ENCODE results near the gene PXDN. TPM values are rescaled to one million over a fixed set of nuclear protein-coding genes. Genes with fewer than 3 reads are reported as not detected.

Gene PXDN
- total RNA-seq, 6 experiments from 2014 or later: 283 to 403 (median 323) TPM

DNA sequence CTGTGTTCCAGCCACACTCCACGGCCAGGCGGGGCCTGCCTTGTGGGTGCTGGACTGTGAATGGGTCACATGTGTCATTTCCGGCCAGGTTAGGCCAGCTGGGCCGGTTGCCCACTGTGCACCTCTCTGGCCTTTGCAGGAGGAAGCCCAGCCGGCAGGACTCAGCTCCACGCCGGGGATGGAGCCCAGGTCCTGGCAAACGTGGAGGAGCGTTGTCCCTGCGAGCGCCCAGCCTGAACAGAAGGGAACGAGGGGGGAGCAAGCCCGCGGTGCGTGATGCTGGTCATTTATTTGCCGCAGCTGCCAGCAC, 152.9 kb downstream of the PXDN start:
- no peak for DNase-seq
- peaks cover 15% of the 10 kb centered on the region for H3K27me3 Mint-ChIP-seq (ENCODE audit: insufficient read depth)
- no peak overlapping the region for H3K4me3 Mint-ChIP-seq
- no peak overlapping the region for H3K27ac Mint-ChIP-seq
- peaks cover 7% of the 10 kb centered on the region; the same call in 1 of the 2 replicates for H3K36me3 Mint-ChIP-seq (ENCODE audit: low read depth)
- TF ChIP-seq, protein P1, sequence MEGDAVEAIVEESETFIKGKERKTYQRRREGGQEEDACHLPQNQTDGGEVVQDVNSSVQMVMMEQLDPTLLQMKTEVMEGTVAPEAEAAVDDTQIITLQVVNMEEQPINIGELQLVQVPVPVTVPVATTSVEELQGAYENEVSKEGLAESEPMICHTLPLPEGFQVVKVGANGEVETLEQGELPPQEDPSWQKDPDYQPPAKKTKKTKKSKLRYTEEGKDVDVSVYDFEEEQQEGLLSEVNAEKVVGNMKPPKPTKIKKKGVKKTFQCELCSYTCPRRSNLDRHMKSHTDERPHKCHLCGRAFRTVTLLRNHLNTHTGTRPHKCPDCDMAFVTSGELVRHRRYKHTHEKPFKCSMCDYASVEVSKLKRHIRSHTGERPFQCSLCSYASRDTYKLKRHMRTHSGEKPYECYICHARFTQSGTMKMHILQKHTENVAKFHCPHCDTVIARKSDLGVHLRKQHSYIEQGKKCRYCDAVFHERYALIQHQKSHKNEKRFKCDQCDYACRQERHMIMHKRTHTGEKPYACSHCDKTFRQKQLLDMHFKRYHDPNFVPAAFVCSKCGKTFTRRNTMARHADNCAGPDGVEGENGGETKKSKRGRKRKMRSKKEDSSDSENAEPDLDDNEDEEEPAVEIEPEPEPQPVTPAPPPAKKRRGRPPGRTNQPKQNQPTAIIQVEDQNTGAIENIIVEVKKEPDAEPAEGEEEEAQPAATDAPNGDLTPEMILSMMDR (IDR thresholded peaks at IDR 0.05): no peak
- no peaks in the 10 kb centered on the region for H3K4me1 Mint-ChIP-seq (ENCODE audit: low read depth)
- no peaks in the 10 kb centered on the region; the same call in 1 of the 2 replicates for H3K9me3 Mint-ChIP-seq

DNA sequence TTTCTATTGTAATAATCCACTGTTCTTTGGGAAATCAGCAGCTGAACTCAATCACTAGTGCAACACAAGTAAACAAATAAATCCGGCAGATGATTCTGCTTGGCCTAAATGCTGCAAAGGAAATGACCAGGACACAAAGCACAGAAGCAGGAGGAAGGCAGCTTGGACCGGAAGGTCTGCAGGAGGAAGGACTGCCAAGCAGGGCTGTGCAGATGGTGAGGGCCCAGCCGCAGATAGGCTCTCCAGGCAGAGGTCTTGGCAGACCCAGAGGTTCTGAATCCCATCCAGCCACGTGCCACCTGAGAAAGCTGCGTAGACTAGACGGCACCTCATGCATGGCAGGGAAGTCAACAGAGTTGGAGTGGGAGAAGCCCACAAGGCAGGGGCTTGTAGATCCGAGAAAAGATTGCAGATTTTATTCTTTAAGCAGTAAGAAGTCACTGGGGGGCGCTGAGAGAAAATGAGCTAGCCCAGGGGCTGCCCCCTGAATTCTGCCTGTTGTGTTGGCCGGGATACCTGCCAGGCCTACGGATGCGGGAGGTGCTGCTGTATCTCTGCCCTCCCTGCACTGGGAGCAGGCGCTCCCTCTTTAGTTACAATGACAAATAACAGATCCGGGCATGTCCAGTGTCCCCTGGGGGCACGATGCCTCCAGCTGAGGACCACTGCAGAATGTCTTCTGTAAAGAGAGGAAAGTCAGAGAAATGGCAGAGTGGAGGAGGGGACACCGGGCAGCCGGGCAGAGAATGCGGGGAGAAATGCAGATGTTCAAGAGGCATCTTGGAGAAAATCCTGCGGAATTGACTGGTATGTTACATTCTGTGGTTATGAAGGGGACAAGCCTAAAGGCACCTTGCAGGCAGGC, 153.5 kb downstream of the PXDN start:
- TF ChIP-seq, protein P1 (IDR thresholded peaks at IDR 0.05): 0 out of 2 replicates have a peak, but pooled peaks have one; percentile 24
- no peak for DNase-seq
- H3K4me1 Mint-ChIP-seq (ENCODE audit: low read depth): no peaks in the 10 kb centered on the region
- no peaks in the 10 kb centered on the region; the same call in 1 of the 2 replicates for H3K9me3 Mint-ChIP-seq
- H3K27ac Mint-ChIP-seq: no peak overlapping the region
- H3K4me3 Mint-ChIP-seq: no peak overlapping the region
- H3K36me3 Mint-ChIP-seq (ENCODE audit: low read depth): peaks cover 7% of the 10 kb centered on the region; the same call in 1 of the 2 replicates
- H3K27me3 Mint-ChIP-seq (ENCODE audit: insufficient read depth): peaks cover 15% of the 10 kb centered on the region

DNA sequence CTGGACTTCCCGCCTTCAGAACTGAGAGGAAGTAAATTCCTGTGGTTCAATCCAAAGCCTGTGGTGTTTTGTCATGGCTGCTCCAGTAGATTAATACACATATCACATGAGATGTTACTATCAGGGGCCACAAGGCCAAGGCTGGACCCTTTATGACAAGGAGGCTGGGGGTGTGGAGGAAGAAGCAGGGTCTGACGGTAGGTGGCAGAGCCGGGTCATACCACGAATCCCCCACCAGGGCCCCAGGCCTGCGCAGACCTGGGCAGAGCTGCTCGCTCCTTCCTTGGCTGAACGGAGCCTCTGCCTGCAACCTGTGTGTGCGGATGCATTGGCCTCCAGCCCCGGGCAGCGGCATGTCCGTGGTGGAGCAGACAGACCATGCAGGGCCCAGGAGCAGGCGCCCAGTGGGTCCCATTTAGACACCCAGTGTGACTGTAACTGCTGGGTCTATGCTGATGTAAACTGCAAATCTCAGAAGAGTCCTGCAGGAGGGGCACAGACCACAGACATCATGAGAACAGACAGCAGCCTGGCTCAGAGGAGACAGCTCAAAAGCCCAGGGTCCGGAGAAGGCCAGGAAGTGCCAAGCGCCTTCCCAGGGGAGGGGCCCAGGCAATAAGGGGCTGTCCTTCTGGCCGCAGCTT, 155.2 kb downstream of the PXDN start:
- Mint-ChIP-seq H3K27me3 (ENCODE audit: insufficient read depth) (peaks cover 15% of the 10 kb centered on the region), H3K4me1 (ENCODE audit: low read depth) (no peaks in the 10 kb centered on the region), H3K27ac (no peak overlapping the region), H3K9me3 (no peaks in the 10 kb centered on the region; the same call in 1 of the 2 replicates), H3K36me3 (ENCODE audit: low read depth) (peaks cover 7% of the 10 kb centered on the region; the same call in 1 of the 2 replicates), H3K4me3 (no peak overlapping the region)
- TF ChIP-seq, protein P1 (IDR thresholded peaks at IDR 0.05): peak; percentile 25; the same call in 1 of the 2 replicates
- no peak for DNase-seq

DNA sequence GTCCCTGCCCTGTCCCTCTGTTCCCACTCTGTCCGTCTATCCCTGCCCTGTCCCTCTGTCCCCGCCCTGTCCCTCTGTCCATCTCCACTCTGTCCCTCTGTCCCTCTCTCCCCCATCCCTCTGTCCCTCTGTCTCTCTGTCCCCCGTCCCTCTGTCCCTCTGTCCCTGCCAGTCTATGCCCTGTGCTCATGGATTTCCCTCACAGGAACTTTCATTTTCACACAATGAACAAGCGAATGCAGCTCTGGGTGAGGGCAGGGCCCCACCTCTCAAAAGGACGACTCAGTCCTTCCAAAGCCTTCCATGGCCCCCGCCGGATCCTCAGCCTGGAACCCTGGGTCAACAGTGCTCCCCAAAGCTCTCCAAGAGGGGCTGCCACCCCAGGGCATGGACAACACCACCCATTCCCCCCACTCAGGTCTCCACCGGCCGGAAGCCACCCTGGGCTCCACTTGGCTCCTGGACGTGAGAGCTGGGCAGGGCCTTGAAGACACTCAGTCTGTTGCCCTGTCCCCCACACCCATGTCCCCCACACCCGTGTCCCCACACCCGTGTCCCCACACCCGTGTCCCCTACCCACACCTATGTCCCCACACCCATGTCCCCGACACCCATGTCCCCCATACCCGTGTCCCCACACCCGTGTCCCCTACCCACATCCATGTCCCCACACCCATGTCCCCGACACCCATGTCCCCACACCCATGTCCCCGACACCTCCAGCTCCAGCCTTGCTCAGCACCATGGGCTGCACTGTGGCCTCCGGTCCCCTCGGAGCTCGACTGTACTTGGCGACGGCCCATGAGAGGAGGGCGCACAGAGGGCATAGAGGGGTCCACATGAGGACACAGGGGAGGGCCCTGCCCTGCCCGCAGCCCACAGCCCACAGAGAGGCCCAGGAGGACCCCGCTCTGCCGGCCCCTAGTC, 156.0 kb downstream of the PXDN start:
- Mint-ChIP-seq H3K27me3 (ENCODE audit: insufficient read depth) (peaks cover 15% of the 10 kb centered on the region), H3K36me3 (ENCODE audit: low read depth) (peaks cover 7% of the 10 kb centered on the region; the same call in 1 of the 2 replicates), H3K4me3 (no peak overlapping the region), H3K27ac (no peak overlapping the region), H3K4me1 (ENCODE audit: low read depth) (no peaks in the 10 kb centered on the region), H3K9me3 (no peaks in the 10 kb centered on the region; the same call in 1 of the 2 replicates)
- TF ChIP-seq, protein P1 (IDR thresholded peaks at IDR 0.05): no peak
- DNase-seq: no peak

All from HFFc6 (cell line).